Measurements from ENCODE around the gene CAPS2. TPM values are rescaled to one million over a fixed set of nuclear protein-coding genes. Genes with fewer than 3 reads are reported as not detected.

The CAPS2 gene
- polyA plus RNA-seq, 3 donors, result 0.77 to 6.1 (median 2.1) TPM

- 85 to 91% (median 87%) methylated on average over 1 of the region's 1 CpG for WGBS, 3 donors
- no peak overlapping the region for H3K27ac ChIP-seq (ENCODE audit: low read depth, low read length)
Observed at GRCh38 chr12:75227132-75227531, 103.0 kb downstream of the CAPS2 start.

Other genes starting within 250 kb of the CAPS2 start
- not detected for gene KCNC2, start 120.5 kb downstream of the CAPS2 start, polyA plus RNA-seq
- not detected for gene GLIPR1L1, start 4.3 kb upstream of the CAPS2 start, polyA plus RNA-seq
- gene GLIPR1L2, start 60.8 kb upstream of the CAPS2 start, polyA plus RNA-seq, result 1 to 10 TPM in 1 of 3 donors, under 1 TPM in 2; 0.71 to 1.3 (median 0.74) TPM
- gene GLIPR1, start 150.4 kb upstream of the CAPS2 start, polyA plus RNA-seq, result 1 to 10 TPM; 1.3 to 9.5 (median 7.8) TPM
- 10 to 100 TPM in 2 of 3 donors, 1 to 10 TPM in 1; 8.7 to 18.9 (median 15.7) TPM for gene KRR1, start 181.3 kb upstream of the CAPS2 start, polyA plus RNA-seq